Measurements from ENCODE around the gene ZNF778. TPM values are rescaled to one million over a fixed set of nuclear protein-coding genes. Genes with fewer than 3 reads are reported as not detected.

Gene ZNF778
- total RNA-seq, 2 donors from 2014 or later, result 7.5 to 23.3 TPM

DNA sequence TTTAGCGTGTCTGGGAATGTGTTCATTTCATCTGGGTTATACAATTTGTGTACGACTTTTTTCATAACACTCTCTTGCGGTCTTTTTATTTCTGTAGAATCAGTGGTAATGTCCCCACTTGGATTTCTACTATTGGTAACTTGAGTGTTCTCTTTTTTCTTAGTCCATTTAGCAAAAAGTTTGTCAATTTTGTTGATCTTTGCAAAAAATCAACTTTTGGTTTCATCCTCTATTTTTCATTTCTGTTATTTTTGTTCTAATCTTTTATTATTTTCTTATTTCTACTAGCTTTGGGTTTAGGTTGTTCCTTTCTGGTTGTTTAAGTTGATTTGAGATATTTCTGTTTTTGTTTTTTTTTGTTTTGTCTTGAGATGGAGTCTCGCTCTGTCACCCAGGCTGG is 9.5 kb upstream of the ZNF778 start:
- peaks cover 27 to 29% of the 10 kb centered on the region in 2 donors for H3K27me3 Mint-ChIP-seq
- ATAC-seq (no peak), DNase-seq (ENCODE audit: low spot score) (no peak)
- H3K27ac Mint-ChIP-seq, result no peak overlapping the region
- H3K4me1 Mint-ChIP-seq (ENCODE audit: low read depth in 2 of 2), result peaks cover 2 to 3% of the 10 kb centered on the region in 2 donors
- H3K9me3 Mint-ChIP-seq, result no peaks in the 10 kb centered on the region
- H3K4me3 Mint-ChIP-seq, result no peak overlapping the region
- H3K36me3 Mint-ChIP-seq, result peaks cover 3% of the 10 kb centered on the region

DNA sequence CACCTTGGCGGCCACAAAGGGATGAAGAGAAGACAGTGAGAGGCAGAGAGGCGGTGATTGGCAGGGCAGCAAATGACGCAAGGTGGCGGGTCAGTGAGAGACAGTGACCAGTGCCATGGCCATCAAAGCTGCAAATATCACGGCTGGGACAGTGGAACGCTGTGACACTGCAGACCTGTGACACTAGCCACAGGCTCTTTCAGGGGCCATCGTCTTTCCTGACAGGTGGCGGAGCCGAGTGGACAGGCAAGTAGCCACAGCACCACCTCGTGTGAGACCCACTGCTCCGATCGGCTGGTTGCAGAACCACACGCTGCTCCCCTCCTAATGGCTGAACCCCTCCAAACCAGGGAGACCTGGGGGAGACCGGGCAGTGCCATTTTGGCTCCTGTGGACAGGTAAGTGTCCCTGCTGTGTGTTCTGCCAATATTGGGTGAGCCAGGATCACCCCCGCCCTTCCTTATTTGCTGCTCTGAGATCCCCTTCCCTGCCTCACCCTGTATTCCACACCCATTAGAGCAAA is 7.9 kb upstream of the ZNF778 start:
- H3K27me3 Mint-ChIP-seq, result peaks cover 14% of the 10 kb centered on the region in 2 donors
- no peak overlapping the region for H3K4me3 Mint-ChIP-seq
- no peaks in the 10 kb centered on the region for H3K4me1 Mint-ChIP-seq (ENCODE audit: low read depth in 2 of 2)
- DNase-seq (ENCODE audit: low spot score) (no peak), ATAC-seq (no peak)
- no peak overlapping the region for H3K27ac Mint-ChIP-seq
- no peaks in the 10 kb centered on the region for H3K36me3 Mint-ChIP-seq
- H3K9me3 Mint-ChIP-seq, result no peaks in the 10 kb centered on the region

GRCh38 chr16:89210165-89210903 is 7.2 kb upstream of the ZNF778 start:
- H3K36me3 Mint-ChIP-seq, result no peaks in the 10 kb centered on the region
- no peaks in the 10 kb centered on the region for H3K9me3 Mint-ChIP-seq
- peaks cover 10 to 14% of the 10 kb centered on the region in 2 donors for H3K27me3 Mint-ChIP-seq
- no peak for DNase-seq (ENCODE audit: low spot score)
- ATAC-seq, result no peak
- H3K4me1 Mint-ChIP-seq (ENCODE audit: low read depth in 2 of 2), result peaks cover 0 to 4% of the 10 kb centered on the region in 2 donors
- no peak overlapping the region for H3K27ac Mint-ChIP-seq
- H3K4me3 Mint-ChIP-seq, result no peak overlapping the region

DNA sequence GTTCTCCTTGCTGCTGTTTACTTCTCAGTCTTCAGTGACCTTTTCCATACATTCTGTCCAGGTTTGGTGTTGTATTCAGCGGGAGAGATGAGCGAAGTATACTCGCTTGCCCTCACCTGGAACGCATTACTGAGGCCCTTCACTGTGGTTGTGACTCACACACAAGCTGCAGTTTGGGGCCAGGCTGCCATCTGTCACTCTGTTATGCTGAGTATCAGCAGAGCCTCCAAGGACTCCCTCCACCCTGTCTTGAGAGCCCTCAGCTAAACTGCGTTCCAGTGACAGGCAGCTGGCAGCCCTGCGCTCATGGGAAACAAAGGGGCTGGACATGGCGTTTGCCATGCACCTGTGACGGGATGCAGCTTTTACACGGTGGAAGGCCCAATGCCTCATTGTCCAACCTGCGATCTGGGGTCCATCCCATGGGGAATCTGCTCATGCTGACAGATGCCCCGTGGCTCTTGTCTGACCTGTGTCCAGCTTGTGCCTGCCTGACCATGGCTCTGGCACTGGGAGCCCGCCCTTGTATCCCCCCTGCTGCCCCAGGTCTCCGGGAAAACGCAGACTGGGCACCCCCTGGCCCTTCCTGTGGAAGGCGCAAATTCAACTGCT is 6.5 kb upstream of the ZNF778 start:
- ATAC-seq (no peak), DNase-seq (ENCODE audit: low spot score) (no peak)
- H3K9me3 Mint-ChIP-seq, result no peaks in the 10 kb centered on the region
- no peak overlapping the region for H3K27ac Mint-ChIP-seq
- peaks cover 10 to 14% of the 10 kb centered on the region in 2 donors for H3K27me3 Mint-ChIP-seq
- no peak overlapping the region for H3K4me3 Mint-ChIP-seq
- peaks cover 0 to 4% of the 10 kb centered on the region in 2 donors for H3K4me1 Mint-ChIP-seq (ENCODE audit: low read depth in 2 of 2)
- no peaks in the 10 kb centered on the region for H3K36me3 Mint-ChIP-seq

DNA sequence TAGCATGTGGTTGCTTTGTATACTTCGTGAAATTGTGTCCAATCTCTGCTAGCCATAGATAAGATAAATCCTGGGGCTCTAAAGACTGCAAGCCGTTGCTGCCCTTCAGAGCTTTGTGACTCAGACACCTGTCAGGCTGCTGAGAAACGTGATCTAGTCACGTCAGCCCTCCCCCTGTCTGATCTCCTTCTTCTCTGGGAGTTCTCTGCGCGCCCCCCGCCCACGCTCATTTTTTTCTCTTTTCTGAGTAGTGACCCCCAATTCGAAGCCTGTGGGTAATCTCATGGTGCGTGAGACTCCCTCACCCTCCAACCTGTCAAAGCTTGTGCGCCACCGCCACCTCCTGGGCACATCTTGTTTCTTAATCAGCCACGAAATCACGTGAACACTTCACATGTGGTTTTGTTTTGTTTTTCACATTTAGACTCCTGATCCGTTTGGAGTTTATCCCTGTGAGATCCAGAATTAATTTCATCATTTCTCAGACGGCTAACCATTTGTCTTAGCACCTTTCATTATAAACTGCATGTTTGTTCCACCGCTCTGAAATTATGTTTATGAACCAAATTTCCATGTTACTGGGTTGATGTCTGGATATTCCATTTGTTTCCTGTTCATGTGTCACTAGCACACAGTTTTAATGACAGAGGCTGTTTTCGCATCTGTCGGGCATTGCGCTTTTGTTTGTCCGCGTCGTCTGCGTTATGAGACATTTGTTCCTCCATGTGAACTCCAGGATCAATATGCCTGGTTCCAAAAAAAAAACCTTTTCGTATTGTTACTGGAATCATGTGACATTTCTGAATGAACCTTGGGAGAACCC is 977 bp upstream of the ZNF778 start:
- ATAC-seq, result peak; percentile 70 to 75
- H3K27me3 Mint-ChIP-seq, result no peaks in the 10 kb centered on the region
- H3K4me1 Mint-ChIP-seq (ENCODE audit: low read depth in 2 of 2), result peaks cover 18 to 24% of the 10 kb centered on the region in 2 donors
- peak overlapping the region; percentile 92 to 95 for H3K27ac Mint-ChIP-seq
- peaks cover 4% of the 10 kb centered on the region for H3K36me3 Mint-ChIP-seq
- peak overlapping the region; percentile 92 for H3K4me3 Mint-ChIP-seq
- peak; percentile 82 for DNase-seq (ENCODE audit: low spot score)
- H3K9me3 Mint-ChIP-seq, result no peaks in the 10 kb centered on the region

DNA sequence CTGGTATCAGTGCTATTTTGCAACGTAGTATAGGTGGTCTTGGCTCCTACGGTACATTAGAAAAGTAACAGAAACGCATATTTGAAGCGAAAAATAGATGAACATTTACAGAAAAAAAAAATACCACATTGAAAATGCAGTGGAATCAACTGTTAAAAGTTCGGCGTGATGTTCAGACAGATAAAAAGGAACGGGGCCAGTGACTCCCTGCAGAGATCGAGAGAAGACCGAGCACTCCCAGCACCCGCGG is 440 bp upstream of the ZNF778 start:
- H3K9me3 Mint-ChIP-seq, result no peaks in the 10 kb centered on the region
- peak overlapping the region; percentile 92 to 95 for H3K27ac Mint-ChIP-seq
- peaks cover 22 to 28% of the 10 kb centered on the region in 2 donors for H3K4me1 Mint-ChIP-seq (ENCODE audit: low read depth in 2 of 2)
- H3K4me3 Mint-ChIP-seq, result peak overlapping the region; percentile 92
- no peaks in the 10 kb centered on the region for H3K27me3 Mint-ChIP-seq
- peaks cover 9% of the 10 kb centered on the region for H3K36me3 Mint-ChIP-seq
- no peak for DNase-seq (ENCODE audit: low spot score)
- no peak for ATAC-seq

DNA sequence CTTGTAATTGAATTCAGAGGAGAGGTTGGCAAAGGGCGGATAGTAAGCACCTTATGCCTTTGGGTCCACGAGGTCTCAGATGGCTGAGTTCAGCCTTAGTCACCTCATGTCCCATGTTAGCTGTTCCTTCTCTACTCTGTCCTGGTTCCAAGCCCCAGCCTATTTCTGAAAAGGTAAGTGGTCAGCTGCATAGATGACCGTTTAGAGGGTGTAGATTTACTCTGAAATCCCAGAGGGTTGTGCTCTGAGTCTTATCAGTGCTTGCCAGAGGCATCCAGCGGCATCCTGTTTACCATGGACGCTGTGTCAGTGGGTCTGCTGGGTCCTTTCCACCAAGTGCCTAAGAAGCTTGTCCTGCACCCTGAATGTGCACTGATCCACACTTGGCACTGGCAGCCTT is 1.9 kb downstream of the ZNF778 start:
- no peaks in the 10 kb centered on the region for H3K27me3 Mint-ChIP-seq
- DNase-seq (ENCODE audit: low spot score) (no peak), ATAC-seq (no peak)
- peak overlapping the region; percentile 71 for H3K4me3 Mint-ChIP-seq
- peak overlapping the region in 1 of 2 donors; percentile 25 for H3K27ac Mint-ChIP-seq
- H3K9me3 Mint-ChIP-seq, result no peaks in the 10 kb centered on the region
- peaks cover 15% of the 10 kb centered on the region for H3K36me3 Mint-ChIP-seq
- peaks cover 26 to 28% of the 10 kb centered on the region in 2 donors for H3K4me1 Mint-ChIP-seq (ENCODE audit: low read depth in 2 of 2)

GRCh38 chr16:89221604-89222003 is 4.1 kb downstream of the ZNF778 start:
- no peak for ATAC-seq
- Mint-ChIP-seq H3K4me1 (ENCODE audit: low read depth in 2 of 2) (peaks cover 19 to 21% of the 10 kb centered on the region in 2 donors), H3K27me3 (no peaks in the 10 kb centered on the region), H3K36me3 (peaks cover 32% of the 10 kb centered on the region), H3K9me3 (no peaks in the 10 kb centered on the region), H3K27ac (no peak overlapping the region), H3K4me3 (no peak overlapping the region)
- DNase-seq (ENCODE audit: low spot score), result no peak

DNA sequence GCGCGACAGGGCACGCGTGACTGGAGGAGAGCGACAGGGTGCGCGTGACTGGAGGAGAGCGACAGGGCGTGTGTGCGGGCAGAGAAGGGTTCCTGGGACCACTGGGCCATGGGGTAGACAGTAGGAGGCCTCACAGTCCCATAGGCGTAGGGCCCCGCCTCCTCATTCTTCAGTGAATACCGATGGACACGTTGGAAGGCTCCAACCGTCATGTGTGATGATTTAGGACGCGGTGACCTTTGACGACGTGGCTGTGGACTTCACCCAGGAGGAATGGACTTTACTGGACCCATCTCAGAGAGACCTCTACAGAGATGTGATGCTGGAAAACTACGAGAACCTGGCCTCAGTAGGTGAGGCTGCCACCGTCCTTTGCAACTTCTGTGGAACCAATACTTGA is 5.4 kb downstream of the ZNF778 start:
- H3K9me3 Mint-ChIP-seq, result no peaks in the 10 kb centered on the region

GRCh38 chr16:89224665-89225064 is 7.2 kb downstream of the ZNF778 start:
- no peak overlapping the region for H3K4me3 Mint-ChIP-seq
- H3K27me3 Mint-ChIP-seq, result no peaks in the 10 kb centered on the region
- no peak overlapping the region for H3K27ac Mint-ChIP-seq
- H3K9me3 Mint-ChIP-seq, result no peaks in the 10 kb centered on the region
- ATAC-seq, result no peak
- H3K4me1 Mint-ChIP-seq (ENCODE audit: low read depth in 2 of 2), result peaks cover 7 to 11% of the 10 kb centered on the region in 2 donors
- DNase-seq (ENCODE audit: low spot score), result no peak
- peaks cover 58% of the 10 kb centered on the region for H3K36me3 Mint-ChIP-seq

More for the DNA sequence above, 5.4 kb downstream of the ZNF778 start:
- peaks cover 14 to 16% of the 10 kb centered on the region in 2 donors for H3K4me1 Mint-ChIP-seq (ENCODE audit: low read depth in 2 of 2)
- peaks cover 46% of the 10 kb centered on the region for H3K36me3 Mint-ChIP-seq
- no peak overlapping the region for H3K27ac Mint-ChIP-seq
- H3K4me3 Mint-ChIP-seq, result no peak overlapping the region
- ATAC-seq (no peak), DNase-seq (ENCODE audit: low spot score) (no peak)
- H3K27me3 Mint-ChIP-seq, result no peaks in the 10 kb centered on the region

DNA sequence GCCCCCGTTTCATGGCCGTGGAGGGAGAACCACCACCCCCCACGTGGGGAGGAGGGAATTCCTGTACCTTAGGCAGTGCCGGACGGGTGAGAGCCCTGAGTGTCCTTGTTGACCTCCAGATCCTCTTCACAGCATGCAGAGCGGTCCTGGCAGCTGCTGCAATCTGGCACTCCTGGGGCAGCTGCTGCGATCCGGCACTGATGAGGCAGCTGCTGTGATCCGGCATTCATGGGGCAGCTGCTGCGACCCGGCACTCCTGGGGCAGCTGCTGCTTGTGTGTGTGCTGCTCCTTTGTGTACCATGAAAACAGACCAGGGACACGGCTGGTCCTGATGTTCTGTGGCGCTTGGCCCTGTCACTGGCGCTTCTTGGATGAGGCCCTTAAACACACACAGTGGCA is 12.8 kb downstream of the ZNF778 start:
- H3K9me3 Mint-ChIP-seq, result no peaks in the 10 kb centered on the region
- peaks cover 0 to 5% of the 10 kb centered on the region in 2 donors for H3K4me1 Mint-ChIP-seq (ENCODE audit: low read depth in 2 of 2)
- DNase-seq (ENCODE audit: low spot score), result no peak
- H3K4me3 Mint-ChIP-seq, result no peak overlapping the region
- H3K27ac Mint-ChIP-seq, result no peak overlapping the region
- H3K36me3 Mint-ChIP-seq, result peaks cover 56% of the 10 kb centered on the region
- peak in 1 of 2 donors; percentile 6 for ATAC-seq
- no peaks in the 10 kb centered on the region for H3K27me3 Mint-ChIP-seq

GRCh38 chr16:89232107-89232506 is 14.6 kb downstream of the ZNF778 start:
- H3K27me3 Mint-ChIP-seq, result no peaks in the 10 kb centered on the region
- H3K4me3 Mint-ChIP-seq, result no peak overlapping the region
- no peak for ATAC-seq
- no peak overlapping the region for H3K27ac Mint-ChIP-seq
- H3K9me3 Mint-ChIP-seq, result no peaks in the 10 kb centered on the region
- peaks cover 45% of the 10 kb centered on the region for H3K36me3 Mint-ChIP-seq
- no peak for DNase-seq (ENCODE audit: low spot score)
- H3K4me1 Mint-ChIP-seq (ENCODE audit: low read depth in 2 of 2), result peaks cover 0 to 5% of the 10 kb centered on the region in 2 donors

DNA sequence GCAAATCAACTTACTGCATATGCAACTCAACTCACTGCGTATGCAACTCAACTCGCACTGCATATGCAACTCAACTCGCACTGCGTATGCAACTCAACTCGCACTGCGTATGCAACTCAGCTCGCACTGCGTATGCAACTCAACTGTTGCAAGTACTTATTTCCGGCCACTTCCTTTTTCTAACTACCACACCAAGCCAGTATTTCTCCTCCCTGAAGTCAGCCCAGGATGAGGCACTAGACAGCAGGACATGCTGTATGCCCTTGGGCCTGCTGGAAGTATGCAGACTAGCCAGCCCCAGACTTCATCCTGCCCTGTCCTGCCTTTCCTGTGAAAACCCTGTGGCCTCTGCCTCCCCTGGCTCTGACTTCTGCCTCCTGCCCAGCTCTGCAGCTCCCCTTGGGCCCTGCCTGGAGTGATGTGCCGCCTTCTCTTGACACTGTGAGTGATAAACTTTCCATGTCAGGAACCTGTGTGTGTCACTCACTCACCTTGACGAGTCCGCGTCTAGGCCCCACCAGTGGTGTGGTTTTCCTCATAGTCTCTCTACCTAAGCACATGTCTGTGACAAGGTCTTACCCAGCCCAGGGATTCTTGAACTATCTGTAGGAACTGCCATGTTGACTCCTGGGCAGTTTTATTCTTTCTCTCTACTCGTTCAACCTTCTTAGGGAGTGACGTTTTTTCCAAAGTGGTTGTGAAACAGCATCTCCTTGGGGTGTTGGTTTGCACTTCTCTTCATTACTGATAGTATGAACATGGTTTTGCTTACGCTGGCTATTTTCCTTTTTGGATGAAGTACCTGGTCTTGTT is 16.4 kb downstream of the ZNF778 start:
- Mint-ChIP-seq H3K4me3 (no peak overlapping the region), H3K27ac (no peak overlapping the region), H3K9me3 (no peaks in the 10 kb centered on the region), H3K27me3 (no peaks in the 10 kb centered on the region), H3K36me3 (peaks cover 27% of the 10 kb centered on the region), H3K4me1 (ENCODE audit: low read depth in 2 of 2) (peaks cover 0 to 5% of the 10 kb centered on the region in 2 donors)
- ATAC-seq (no peak), DNase-seq (ENCODE audit: low spot score) (no peak)

All from natural killer cell treated with Interleukin-12 subunit alpha and Interleukin-12 subunit beta and Interleukin-15 and Interleukin-18, amount 100 ng/mL, for 72 hours (primary cell).